Activated naive CD4-positive, alpha-beta T cell (primary cell): ENCODE measurements around the gene VPS54.
"Not testable (repeated sequence)": the region's sequence is repeated elsewhere in the genome, so short reads cannot be mapped to it uniquely, and the experiment has no call there.

Experiments
- DNase-seq, 4 experiments: peaks; one replicate each; lab custom pipeline; 2025; lab: John Stamatoyannopoulos, UW

VPS54 gene

DNA sequence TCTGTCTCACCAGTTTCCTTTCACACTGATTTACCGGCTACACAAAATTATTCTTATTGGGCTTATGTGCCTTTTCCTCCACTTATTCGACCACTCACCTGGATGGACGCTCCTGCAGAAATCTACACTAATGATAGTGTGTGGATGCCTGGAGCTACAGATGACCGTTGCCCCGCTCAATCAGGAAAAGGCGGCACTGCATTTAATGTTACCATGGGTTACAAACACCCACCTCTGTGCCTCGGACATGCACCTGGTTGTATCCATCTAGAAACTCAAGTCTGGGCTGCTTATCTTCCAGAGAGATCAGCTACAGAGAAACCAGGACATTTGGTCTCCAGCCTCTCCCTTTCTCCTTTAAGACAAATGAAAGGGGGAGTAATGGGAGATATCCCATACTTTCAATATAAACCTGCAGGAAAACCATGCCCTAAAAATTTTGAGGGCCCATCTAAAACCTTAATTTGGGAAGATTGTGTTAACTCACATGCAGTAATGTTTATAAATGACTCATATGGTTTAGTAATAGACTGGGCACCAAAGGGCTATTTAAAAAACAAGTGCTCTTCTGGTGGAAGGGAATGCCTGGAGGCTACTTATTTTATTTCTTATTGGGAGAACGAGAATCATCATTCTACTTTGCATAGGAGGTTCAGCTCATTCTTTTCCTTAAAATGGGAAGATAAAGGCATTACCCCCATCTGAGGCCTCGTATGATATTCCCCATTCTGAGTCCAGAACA lies 24.7 kb downstream of the VPS54 start:
- not testable (repeated sequence) for DNase-seq

GRCh38 chr2:63993871-63994270 lies 25.4 kb downstream of the VPS54 start:
- DNase-seq = no peak

DNA sequence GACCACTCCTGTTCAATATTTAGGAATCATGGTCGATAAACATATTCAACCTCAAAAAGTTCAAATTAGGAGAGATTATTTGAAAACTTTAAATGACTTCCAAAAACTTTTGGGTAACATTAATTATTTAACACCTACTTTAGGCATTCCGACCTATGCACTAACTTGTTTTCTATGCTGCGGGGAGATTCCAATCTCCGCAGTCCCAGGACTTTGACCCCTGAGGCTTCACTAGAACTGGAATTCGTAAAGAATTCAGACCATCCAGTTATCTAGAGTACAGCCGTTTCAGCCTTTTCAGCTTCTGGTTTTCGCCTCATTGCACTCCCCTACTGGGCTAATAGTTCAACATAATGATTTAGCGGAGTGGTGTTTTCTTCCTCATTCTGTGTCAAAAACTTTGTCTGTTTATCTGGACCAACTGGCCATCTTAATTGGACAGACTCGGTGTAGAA lies 26.1 kb downstream of the VPS54 start:
- not testable (repeated sequence) for DNase-seq

DNA sequence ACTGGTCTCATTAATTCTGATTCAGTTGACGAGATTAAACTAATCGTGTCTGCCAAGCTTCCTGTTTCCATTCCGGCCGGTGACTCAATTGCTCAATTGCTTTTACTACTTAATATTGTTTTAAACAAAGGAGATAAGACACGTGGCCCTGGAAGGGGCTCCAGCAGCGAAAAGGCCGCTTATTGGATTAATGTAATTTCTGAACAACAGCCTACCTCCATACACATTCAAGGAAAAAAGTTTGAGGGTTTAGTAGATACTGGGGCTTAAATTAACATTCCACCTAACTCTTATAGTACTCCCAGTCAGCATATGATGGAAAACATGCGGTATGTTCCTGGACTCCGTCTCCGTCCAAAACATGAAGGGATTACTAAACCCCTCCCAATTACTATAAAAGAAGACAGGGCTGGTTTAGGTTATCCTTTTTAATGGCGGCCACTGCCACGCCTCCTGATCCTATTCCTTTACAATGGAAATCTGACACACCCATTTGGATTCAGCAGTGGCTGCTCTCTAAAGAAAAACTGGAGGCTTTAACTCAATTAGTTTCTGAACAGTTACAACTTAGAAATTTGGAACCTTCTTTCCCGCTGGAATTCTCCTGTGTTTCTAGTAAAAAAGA lies 27.1 kb downstream of the VPS54 start:
- DNase-seq = no peak

- not testable (repeated sequence) for DNase-seq
Observed at GRCh38 chr2:63991173-63991999, 27.8 kb downstream of the VPS54 start.

GRCh38 chr2:63990072-63990471 lies 29.2 kb downstream of the VPS54 start:
- no peak for DNase-seq

- not testable (repeated sequence) for DNase-seq
Observed at GRCh38 chr2:63988842-63989436, 30.3 kb downstream of the VPS54 start.

GRCh38 chr2:63984606-63985359 lies 34.4 kb downstream of the VPS54 start:
- DNase-seq = no peak

- no peak for DNase-seq
Observed at GRCh38 chr2:63983986-63984605, 35.1 kb downstream of the VPS54 start.

DNA sequence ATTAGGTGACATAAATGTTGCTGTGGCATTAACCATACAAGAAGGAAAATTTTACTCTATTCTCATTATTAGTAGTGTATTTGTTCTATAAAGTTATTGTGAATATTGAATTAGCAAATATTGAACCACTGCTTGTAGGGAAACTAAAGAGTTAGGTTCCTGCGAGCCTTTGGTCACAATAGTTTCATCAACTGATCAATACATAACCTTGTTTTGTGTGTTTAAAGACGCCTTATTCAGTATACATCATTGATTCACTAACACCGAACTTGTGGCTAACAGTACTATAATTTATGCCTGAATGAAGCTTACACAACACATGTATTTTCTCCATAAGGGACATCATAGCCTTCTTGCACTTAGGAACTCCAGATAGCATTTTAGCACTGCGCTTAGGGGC lies 36.9 kb downstream of the VPS54 start:
- DNase-seq = no peak

DNA sequence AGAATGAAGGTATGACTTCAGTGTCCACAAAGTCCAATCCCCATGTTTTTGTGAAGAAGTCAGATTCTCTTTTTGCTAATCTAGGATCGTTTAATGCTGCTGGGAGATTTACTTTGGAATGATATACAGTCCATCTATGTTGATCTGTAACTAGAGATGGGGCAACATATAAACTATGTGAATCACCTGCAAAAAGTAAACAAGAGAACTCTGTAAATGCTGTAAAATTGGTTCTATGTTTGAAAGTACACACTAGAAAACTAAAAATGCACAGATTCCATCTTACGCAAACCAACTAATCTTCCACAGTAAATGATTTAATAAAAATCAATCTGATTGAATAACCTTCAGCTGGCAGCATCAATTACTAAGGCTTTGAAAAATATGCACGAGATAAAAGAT lies 37.5 kb downstream of the VPS54 start:
- DNase-seq = no peak

DNA sequence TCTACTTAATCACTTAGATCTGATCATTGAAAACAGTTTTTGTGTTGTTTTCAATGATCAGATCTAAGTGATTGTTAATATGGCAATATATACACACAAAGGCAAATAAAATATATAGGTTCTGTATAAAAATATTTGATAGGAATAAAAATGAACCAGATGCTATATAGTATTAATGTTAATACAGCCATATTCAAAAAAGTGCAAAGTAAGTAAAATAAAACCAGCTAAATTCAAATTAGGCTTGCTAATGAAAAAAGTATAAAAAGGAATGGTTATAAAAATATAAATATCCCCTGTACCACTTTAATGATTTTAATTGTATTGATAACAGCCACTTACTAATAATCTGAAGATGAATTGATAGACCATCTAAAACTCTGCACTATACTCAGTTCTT lies 38.4 kb downstream of the VPS54 start:
- no peak for DNase-seq

GRCh38 chr2:63977904-63978303 lies 41.3 kb downstream of the VPS54 start:
- DNase-seq = no peak

DNA sequence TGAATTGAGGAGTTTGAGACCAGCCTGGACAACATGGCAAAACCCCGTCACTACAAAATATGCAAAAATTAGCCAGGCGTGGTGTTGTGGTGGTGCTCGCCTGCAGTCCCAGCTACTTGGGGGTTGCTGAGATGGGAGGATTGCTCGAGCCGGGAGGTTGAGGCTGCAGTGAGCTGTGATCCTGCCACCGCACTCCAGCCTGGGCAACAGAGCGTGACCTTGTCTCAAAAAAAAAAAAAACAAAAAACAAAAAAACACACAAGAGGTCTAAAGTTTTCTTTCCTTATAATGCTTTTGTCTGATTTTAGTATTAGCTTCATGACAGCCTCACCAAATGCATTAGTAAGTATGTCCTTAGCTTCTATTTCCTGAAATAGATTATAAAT lies 43.1 kb downstream of the VPS54 start:
- DNase-seq = no peak

DNA sequence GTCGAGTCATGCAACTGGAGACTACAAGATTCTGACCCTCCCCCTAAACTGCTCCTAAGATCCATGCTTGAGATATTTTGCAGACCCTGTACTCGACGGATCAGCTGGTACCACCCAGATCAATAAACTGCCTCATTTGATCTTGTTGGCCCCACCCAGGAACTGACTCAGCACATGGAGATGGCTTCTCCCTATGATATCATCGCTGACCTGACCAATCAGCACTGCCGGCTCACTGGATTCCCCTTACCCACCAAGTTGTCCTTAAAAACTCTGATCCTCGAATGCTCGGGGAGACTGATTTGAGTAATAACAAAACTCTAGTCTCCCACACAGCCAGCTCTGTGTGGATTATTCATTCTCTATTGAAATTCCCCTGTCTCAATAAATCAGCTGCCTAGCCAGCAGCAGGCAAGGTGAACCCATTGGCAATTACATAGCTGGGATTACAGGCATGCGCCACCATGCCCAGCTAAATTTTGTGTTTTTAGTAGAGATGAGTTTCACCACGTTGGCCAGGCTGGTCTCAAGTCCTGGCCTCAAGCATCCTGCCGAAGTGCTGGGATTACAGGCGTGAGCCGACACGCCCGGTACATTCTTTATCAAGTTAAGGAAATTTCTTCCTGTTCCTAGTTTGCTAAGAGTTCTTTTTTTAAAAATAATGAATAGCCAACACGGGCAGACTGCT lies 43.6 kb downstream of the VPS54 start:
- no peak for DNase-seq

DNA sequence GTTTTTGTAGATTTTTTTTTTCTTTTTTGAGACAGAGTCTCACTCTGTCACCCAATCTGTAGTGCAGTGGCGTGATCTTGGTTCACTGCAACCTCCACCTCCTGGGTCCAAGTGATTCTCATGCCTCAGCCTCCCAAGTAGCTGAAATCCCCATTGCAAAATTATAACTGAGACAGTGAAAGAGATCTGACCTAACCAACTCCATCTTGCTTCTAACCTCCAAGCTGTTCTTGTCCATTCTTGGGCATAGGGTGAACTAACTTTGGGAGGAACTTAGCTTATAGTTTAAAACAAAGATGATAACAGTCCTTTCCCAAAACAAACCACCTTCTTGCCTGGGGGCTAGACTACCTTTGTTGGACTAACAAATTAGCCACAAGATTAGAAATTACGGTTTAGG lies 44.2 kb downstream of the VPS54 start:
- not testable (repeated sequence) for DNase-seq

GRCh38 chr2:63962186-63962585 lies 57.0 kb downstream of the VPS54 start:
- no peak for DNase-seq

DNA sequence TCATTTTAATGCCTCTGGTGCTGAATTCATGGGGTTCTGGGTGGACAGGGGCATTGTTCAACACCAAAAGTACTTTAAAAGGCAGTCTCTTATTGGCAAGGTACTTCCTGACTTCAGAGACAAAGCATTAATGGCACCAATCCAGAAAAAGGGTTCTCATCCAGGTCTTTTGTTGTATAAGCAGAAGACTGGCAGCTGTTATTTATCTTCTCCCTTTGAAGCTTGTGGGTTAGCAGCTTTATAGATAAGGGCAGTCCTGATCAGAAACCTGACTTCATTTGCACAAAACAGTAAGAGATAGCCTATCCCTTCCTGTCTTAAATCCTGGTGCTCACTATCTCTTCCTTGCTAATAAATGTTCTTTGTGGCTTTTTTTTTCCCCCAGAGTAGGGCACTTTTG lies 68.8 kb downstream of the VPS54 start:
- DNase-seq = no peak

DNA sequence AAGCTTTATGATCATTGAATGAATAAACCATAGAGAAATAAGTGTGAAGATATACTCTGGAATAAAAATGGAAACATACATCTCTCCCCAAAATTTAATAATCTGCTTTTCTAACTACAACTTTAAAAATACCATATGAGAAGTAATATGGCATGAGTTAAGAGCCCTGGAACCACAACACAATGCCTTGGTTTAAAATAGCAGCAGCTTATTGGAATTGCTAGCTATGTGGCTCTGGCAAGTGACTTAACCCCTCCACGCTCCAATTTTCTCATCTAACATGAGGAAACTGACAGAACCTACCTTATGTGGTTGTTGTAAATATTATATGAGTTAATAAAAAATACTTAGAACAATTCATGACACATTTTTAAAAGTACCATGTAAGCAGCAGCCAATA lies 76.4 kb downstream of the VPS54 start:
- DNase-seq = no peak

- DNase-seq = not testable (repeated sequence)
Observed at GRCh38 chr2:63932104-63932503, 87.1 kb downstream of the VPS54 start.

- DNase-seq = no peak
Observed at GRCh38 chr2:63926815-63927214, 92.4 kb downstream of the VPS54 start.
